Endothelial cell of umbilical vein (primary cell): ENCODE measurements around the gene PARK7. TPM values are rescaled to one million over a fixed set of nuclear protein-coding genes. Genes with fewer than 3 reads are reported as not detected.

Experiments
- BruUV-seq: library from RNA; stranded (reverse); fragments of 400-500 nt; replicated peaks from 2 replicates; lab custom pipeline; 2021; lab: Mats Ljungman, UMichigan
- CTCF ChIA-PET: fragments of 300-600, 350-600 bp; sonication (Branson Sonifier 250); formaldehyde crosslinking; loops from one replicate; lab custom pipeline; 2021; ENCODE audit warnings: antibody characterized with exemption, inconsistent platforms; lab: Charles Lee
- POLR2A ChIA-PET: fragments of 300-600, 350-600 bp; sonication (Branson Sonifier 250); formaldehyde crosslinking; loops from one replicate; lab custom pipeline; 2021; ENCODE audit warnings: antibody characterized with exemption, inconsistent platforms; lab: Charles Lee
- DNase-seq: peaks from one replicate; pipeline ENCODE4 v3.0.0-alpha.2; 2011; ENCODE audit warnings: low read depth, low spot score
- FAIRE-seq: peaks from 2 replicates; lab custom pipeline; 2011; peaks lifted over from hg19 to GRCh38; lab: Jason Lieb, UNC
- H2AFZ ChIP-seq: 2 replicates; pipeline ENCODE4 v1.6.0; 2012; ENCODE audit warnings: low read depth, low read length, control low read depth, inconsistent platforms
- H3K27ac ChIP-seq: 2 replicates; pipeline ENCODE4 v1.5.1; 2011; ENCODE audit warnings: low read depth, mild to moderate bottlenecking, control low read depth, low read length, moderate library complexity; ENCODE audit not compliant: insufficient read depth
- H3K27me3 ChIP-seq, 2 experiments: 2 replicates each; pipeline versions ENCODE4 v1.6.0 to v1.6.1; 2011; ENCODE audit warnings: low read length in 2 of 2, mixed read lengths in 1 of 2; ENCODE audit not compliant: control insufficient read depth in 2 of 2, insufficient read depth in 2 of 2
- H3K36me3 ChIP-seq, 2 experiments: 2 replicates in 1 of 2; 3 replicates in 1 of 2; pipeline ENCODE4 v1.5.1; 2011; ENCODE audit warnings: low read length in 2 of 2, mild to moderate bottlenecking in 1 of 2, moderate library complexity in 1 of 2; ENCODE audit not compliant: control insufficient read depth in 2 of 2, insufficient read depth in 2 of 2; ENCODE audit errors: extremely low read depth in 1 of 2
- H3K4me1 ChIP-seq: 3 replicates; pipeline ENCODE4 v1.5.1; 2011; ENCODE audit warnings: mild to moderate bottlenecking, low read length; ENCODE audit not compliant: control insufficient read depth, insufficient read depth; ENCODE audit errors: extremely low read depth
- H3K4me2 ChIP-seq: 2 replicates; pipeline ENCODE4 v1.6.1; 2011; ENCODE audit warnings: low read length, control low read depth, mixed read lengths; ENCODE audit not compliant: insufficient read depth
- H3K4me3 ChIP-seq, 3 experiments: fragments of 200-600 bp in 1 of 3; sonication (generic), shearing (Covaris generic) in 1 of 3; replicated peaks in 1 of 3; 2 replicates each; pipeline ENCODE4 v1.5.1; 2011 to 2016; ENCODE audit warnings: control low read depth in 3 of 3, low read length in 3 of 3, mild to moderate bottlenecking in 2 of 3, inconsistent platforms in 1 of 3, low read depth in 1 of 3, moderate library complexity in 1 of 3; ENCODE audit not compliant: insufficient read depth in 1 of 3
- H3K79me2 ChIP-seq: 2 replicates; pipeline ENCODE4 v1.6.0; 2012; ENCODE audit warnings: low read length, inconsistent platforms; ENCODE audit not compliant: control insufficient read depth, insufficient read depth
- H3K9ac ChIP-seq: replicated peaks from 2 replicates; pipeline ENCODE3; 2011; ENCODE audit warnings: low read length, control low read depth; ENCODE audit not compliant: insufficient read depth; ENCODE audit errors: extremely low read depth
- H3K9me1 ChIP-seq: replicated peaks from 3 replicates; pipeline ENCODE4 v1.6.0; 2011; ENCODE audit warnings: mild to moderate bottlenecking, low read length; ENCODE audit not compliant: control insufficient read depth, insufficient read depth; ENCODE audit errors: extremely low read depth
- H3K9me3 ChIP-seq: replicated peaks from 2 replicates; pipeline ENCODE4 v1.5.1; 2012; ENCODE audit warnings: low read length, inconsistent platforms; ENCODE audit not compliant: control insufficient read depth, insufficient read depth
- H4K20me1 ChIP-seq: replicated peaks from 2 replicates; pipeline ENCODE3; 2011; ENCODE audit warnings: mild to moderate bottlenecking, low read length; ENCODE audit not compliant: control insufficient read depth, insufficient read depth; ENCODE audit errors: extremely low read depth
- CTCF ChIP-seq, 2 donors: IDR thresholded peaks; 1 replicate in 1 of 2; 2 replicates in 1 of 2; pipeline ENCODE4 v1.5.1; 2011; ENCODE audit warnings: low read length in 2 of 2, mild to moderate bottlenecking in 2 of 2, moderate library complexity in 2 of 2, control low read depth in 1 of 2, inconsistent platforms in 1 of 2, low read depth in 1 of 2; ENCODE audit not compliant: insufficient read depth in 1 of 2; ENCODE audit errors: extremely low read depth in 1 of 2
- EZH2 ChIP-seq: IDR thresholded peaks from 2 replicates; pipeline ENCODE4 v1.6.1; 2012; ENCODE audit warnings: borderline replicate concordance, low read depth, mild to moderate bottlenecking, moderate library complexity, low read length, inconsistent platforms; ENCODE audit not compliant: severe bottlenecking
- FOS ChIP-seq: IDR thresholded peaks from 2 replicates; pipeline ENCODE4 v1.6.1; 2011; ENCODE audit warnings: mild to moderate bottlenecking, low read length, moderate library complexity, borderline replicate concordance; ENCODE audit not compliant: insufficient read depth
- GATA2 ChIP-seq: IDR thresholded peaks from 2 replicates; pipeline ENCODE4 v1.7.0; 2011; ENCODE audit warnings: low read depth, mild to moderate bottlenecking, moderate library complexity, mixed read lengths, low read length; ENCODE audit not compliant: insufficient read length, insufficient read depth
- JUN ChIP-seq: IDR thresholded peaks from 2 replicates; pipeline ENCODE4 v1.6.1; 2011; ENCODE audit warnings: borderline replicate concordance, low read depth; ENCODE audit not compliant: insufficient read length, insufficient read depth
- MAX ChIP-seq: IDR thresholded peaks from 2 replicates; pipeline ENCODE4 v1.6.1; 2011; ENCODE audit not compliant: insufficient read depth, insufficient read length
- MYC ChIP-seq: IDR thresholded peaks from one replicate; pipeline ENCODE4 v1.6.1; 2011; ENCODE audit warnings: mild to moderate bottlenecking, low read depth, low read length
- POLR2A ChIP-seq: IDR thresholded peaks from 2 replicates; pipeline ENCODE4 v1.6.1; 2012; ENCODE audit warnings: low read depth, mild to moderate bottlenecking, control low read depth, low read length
- POLR2AphosphoS5 ChIP-seq: IDR thresholded peaks from 2 replicates; pipeline ENCODE4 v1.6.1; 2012; ENCODE audit warnings: low read depth, mild to moderate bottlenecking, control low read depth, low read length, moderate library complexity; ENCODE audit not compliant: insufficient read depth
- dilution Hi-C: fragments of 300-500 bp; cut with MboI; formaldehyde crosslinking; loops from one replicate; pipeline ENCODE4 v1.15.0; 2019; ENCODE audit warnings: low sequenced_read_pairs; ENCODE audit not compliant: extremely low pct_ligation_motif_present
- intact Hi-C: fragments of 100-400 bp; cut with micrococcal nuclease; formaldehyde crosslinking; loops from one replicate; pipeline ENCODE4 v1.10.0; 2022
- polyA plus RNA-seq, 4 experiments: library from polyadenylated mRNA; depleted of rRNA in 3 of 4; stranded (reverse) in 3 of 4; unstranded in 1 of 4; fragments of >200 nt; gene quantifications; 2 replicates each; pipeline versions ENCODE4 v1.2.1 to v1.2.3, GENCODE V29; 2011 to 2012; ENCODE audit warnings: missing spikeins in 1 of 4
- total RNA-seq: library from RNA; stranded (reverse); gene quantifications from 2 replicates; pipeline ENCODE4 v1.2.3, GENCODE V29; 2021

PARK7 gene
- total and polyA plus RNA-seq, 2 donors (not counting 3 experiments of a cell fraction or from before 2014, with no cell fraction given) = 203 to 294 TPM

- H4K20me1 ChIP-seq = no peaks in the 10 kb centered on the region
- FAIRE-seq (no peak), DNase-seq (no peak)
- H3K9me1 ChIP-seq = no peaks in the 10 kb centered on the region
- ChIA-PET CTCF (interaction anchor here (0.9 to 3.5 kb wide), 4 partner anchors 37 to 274 kb away, joined by 3 to 23 read pairs (median 6); no protein-coding TSS in a partner anchor), POLR2A (no interaction called here)
- no peak overlapping the region for H3K4me2 ChIP-seq
- H3K9me3 ChIP-seq = no peaks in the 10 kb centered on the region
- no peak overlapping the region for H2AFZ ChIP-seq
- intact Hi-C loops = loop anchor here (5.0 kb wide), 1 partner anchor 134 kb away; no protein-coding TSS in a partner anchor
- H3K9ac ChIP-seq = no peak overlapping the region
- TF ChIP-seq CTCF (IDR thresholded peaks at IDR 0.05; ENCODE audit: extremely low read depth in 1 of 2, insufficient read depth in 1 of 2, low read depth in 1 of 2, low read length in 2 of 2) = no peak
- TF ChIP-seq JUN = no peak
- TF ChIP-seq POLR2AphosphoS5 = no peak
- TF ChIP-seq FOS = no peak
- no peak for TF ChIP-seq EZH2
- no peak for TF ChIP-seq POLR2A
- no peak for TF ChIP-seq GATA2
- no peak for TF ChIP-seq MYC
- no peak for TF ChIP-seq MAX
- H3K36me3 ChIP-seq = no peaks in the 10 kb centered on the region
- no TSS peak for BruUV-seq
- no peaks in the 10 kb centered on the region for H3K79me2 ChIP-seq
- peaks cover 5% of the 10 kb centered on the region for H3K4me1 ChIP-seq
- H3K4me3 ChIP-seq = no peak overlapping the region
- dilution Hi-C loops = no loop called here
- H3K27ac ChIP-seq = no peak overlapping the region
- H3K27me3 ChIP-seq = peaks cover 30 to 50% of the 10 kb centered on the region in 2 experiments
Observed at GRCh38 chr1:7941437-7941793, 20.1 kb upstream of the PARK7 start.
